HepG2 (cell line): ENCODE measurements around the gene SERTAD2. TPM values are rescaled to one million over a fixed set of nuclear protein-coding genes. Genes with fewer than 3 reads are reported as not detected.
A peak's percentile ranks its signal among the peaks of the same experiment; 100 is the strongest.

Experiments used
- GRHL1 ChIP-seq: sonication (generic); formaldehyde crosslinking; conservative IDR thresholded peaks from 2 replicates; pipeline ENCODE4 v1.8.0; 2022; ENCODE audit warnings: missing genetic modification reagents
- HDAC2 ChIP-seq: sonication (generic); formaldehyde crosslinking; IDR thresholded peaks from 2 replicates; pipeline ENCODE4 v1.4.0; 2020; ENCODE audit warnings: missing genetic modification reagents
- IKZF4 ChIP-seq: sonication (generic); formaldehyde crosslinking; IDR thresholded peaks from 2 replicates; pipeline ENCODE4 v1.5.1; 2020; ENCODE audit warnings: borderline replicate concordance, mild to moderate bottlenecking, low read depth, missing genetic modification reagents; ENCODE audit errors: not compliant biosample characterization
- KMT2A ChIP-seq: sonication (generic); formaldehyde crosslinking; IDR thresholded peaks from 2 replicates; pipeline ENCODE4 v1.4.0; 2020; ENCODE audit warnings: missing genetic modification reagents
- MAZ ChIP-seq, 2 experiments: sonication (generic) in 1 of 2; formaldehyde crosslinking in 1 of 2; IDR thresholded peaks; 2 replicates each; pipeline versions ENCODE4 v1.5.0 to v1.6.1; 2012 to 2020; ENCODE audit warnings: low read depth in 2 of 2, mild to moderate bottlenecking in 2 of 2, borderline replicate concordance in 1 of 2, improper control_type of control experiment in 1 of 2, low read length in 1 of 2, missing genetic modification reagents in 1 of 2, moderate library complexity in 1 of 2
- MEIS1 ChIP-seq: sonication (generic); formaldehyde crosslinking; IDR thresholded peaks from 2 replicates; pipeline ENCODE4 v1.9.0; 2021; ENCODE audit warnings: mild to moderate bottlenecking, missing genetic modification reagents, moderate library complexity, borderline replicate concordance
- MEIS2 ChIP-seq: sonication (generic); formaldehyde crosslinking; IDR thresholded peaks from 2 replicates; pipeline ENCODE4 v1.9.0; 2021; ENCODE audit warnings: mild to moderate bottlenecking, missing genetic modification reagents
- NCOA2 ChIP-seq: sonication (generic); formaldehyde crosslinking; IDR thresholded peaks from 2 replicates; pipeline ENCODE4 v1.8.0; 2022; ENCODE audit warnings: inconsistent platforms
- PAF1 ChIP-seq: IDR thresholded peaks from 2 replicates; pipeline ENCODE4 v1.6.1; 2016; ENCODE audit warnings: missing genetic modification reagents, missing compliant biosample characterization
- SNAPC2 ChIP-seq: sonication (generic); formaldehyde crosslinking; IDR thresholded peaks from 2 replicates; pipeline ENCODE4 v1.8.1; 2022; ENCODE audit warnings: mild to moderate bottlenecking, missing genetic modification reagents
- SOX13 ChIP-seq, 3 experiments: fragments of 450-650 bp in 1 of 3; sonication (generic) in 1 of 3; formaldehyde crosslinking in 1 of 3; IDR thresholded peaks in 2 of 3; conservative IDR thresholded peaks in 1 of 3; 2 replicates each; pipeline versions ENCODE4 v1.5.0 to v1.6.1; 2016 to 2020; ENCODE audit warnings: antibody characterized with exemption in 1 of 3, mild to moderate bottlenecking in 1 of 3, missing compliant biosample characterization in 1 of 3, missing genetic modification reagents in 1 of 3, moderate library complexity in 1 of 3
- TBP ChIP-seq: sonication (generic); formaldehyde crosslinking; IDR thresholded peaks from 2 replicates; pipeline ENCODE4 v1.5.0; 2020; ENCODE audit warnings: missing genetic modification reagents
- TIGD3 ChIP-seq: sonication (generic); formaldehyde crosslinking; IDR thresholded peaks from 2 replicates; pipeline ENCODE4 v1.5.1; 2020; ENCODE audit warnings: mild to moderate bottlenecking, missing genetic modification reagents, borderline replicate concordance
- ZBTB3 ChIP-seq: sonication (generic); formaldehyde crosslinking; IDR thresholded peaks from 2 replicates; pipeline ENCODE4 v1.4.0; 2020; ENCODE audit warnings: low read depth, mild to moderate bottlenecking, moderate library complexity, missing genetic modification reagents, borderline replicate concordance
- ZNF101 ChIP-seq: sonication (generic); formaldehyde crosslinking; IDR thresholded peaks from 2 replicates; pipeline ENCODE4 v1.4.0; 2020; ENCODE audit warnings: mild to moderate bottlenecking, low read depth, missing genetic modification reagents, borderline replicate concordance
- ZNF256 ChIP-seq: sonication (generic); formaldehyde crosslinking; conservative IDR thresholded peaks from 2 replicates; pipeline ENCODE4 v1.4.0; 2020; ENCODE audit warnings: missing genetic modification reagents
- ZNF512B ChIP-seq: sonication (generic); formaldehyde crosslinking; IDR thresholded peaks from 2 replicates; pipeline ENCODE4 v1.5.1; 2020; ENCODE audit warnings: missing genetic modification reagents, mild to moderate bottlenecking, borderline replicate concordance
- ZNF530 ChIP-seq: sonication (generic); formaldehyde crosslinking; IDR thresholded peaks from 2 replicates; pipeline ENCODE4 v1.5.0; 2020; ENCODE audit warnings: low read depth, mild to moderate bottlenecking, missing genetic modification reagents
- ZNF580 ChIP-seq: IDR thresholded peaks from 2 replicates; pipeline ENCODE4 v1.6.1; 2016; ENCODE audit warnings: low read depth, borderline replicate concordance
- ZNF746 ChIP-seq: sonication (generic); formaldehyde crosslinking; IDR thresholded peaks from 2 replicates; pipeline ENCODE4 v1.8.0; 2022; ENCODE audit warnings: mild to moderate bottlenecking, missing genetic modification reagents
- ZNF781 ChIP-seq: sonication (generic); formaldehyde crosslinking; IDR thresholded peaks from 2 replicates; pipeline ENCODE4 v1.5.1; 2020; ENCODE audit warnings: borderline replicate concordance, mild to moderate bottlenecking, missing genetic modification reagents; ENCODE audit errors: not compliant biosample characterization
- polyA plus RNA-seq, 8 experiments: library from polyadenylated mRNA; depleted of rRNA in 3 of 8; stranded (reverse) in 7 of 8; unstranded in 1 of 8; fragments of >200 nt; fragmentation: Illumina TruSeq in 4 of 8; extraction: Trizol in 4 of 8; gene quantifications; 2 replicates each; pipeline versions ENCODE4 v1.2.1 to v1.2.3, GENCODE V29; 2011 to 2016; ENCODE audit warnings: low read depth in 4 of 8, missing spikeins in 1 of 8, mixed read lengths in 1 of 8; ENCODE audit not compliant: insufficient read depth in 1 of 8
- total RNA-seq, 5 experiments: library from RNA; depleted of rRNA; stranded (reverse); fragments of >200 nt; fragmentation: Illumina TruSeq; extraction: Trizol; gene quantifications; 2 replicates each; pipeline ENCODE4 v1.2.3, GENCODE V29; 2016; ENCODE audit warnings: low read depth in 1 of 5

The SERTAD2 gene
- total and polyA plus RNA-seq, 2 of the 13 experiments (the other 11 are each of a cell fraction or from before 2014, with no cell fraction given) = 6.7 to 22.6 TPM

GRCh38 chr2:64652231-64653108, 1.2 kb downstream of the SERTAD2 start (continued):
- no peak; the same call in none of the 2 replicates for TF ChIP-seq HDAC2 (CRISPR knock-in tag)
- TF ChIP-seq PAF1 = no peak
- TF ChIP-seq GRHL1 (CRISPR knock-in tag) = no peak
- TF ChIP-seq ZNF256 (CRISPR knock-in tag) = no peak
- no peak for TF ChIP-seq MAZ (IDR thresholded peaks at IDR 0.05; ENCODE audit: borderline replicate concordance, low read depth, low read length)
- no peak for TF ChIP-seq MAZ (CRISPR knock-in tag; IDR thresholded peaks at IDR 0.05; ENCODE audit: low read depth)
- TF ChIP-seq SOX13 (IDR thresholded peaks at IDR 0.05) = no peak
- TF ChIP-seq SOX13 (CRISPR knock-in tag; conservative IDR thresholded peaks at IDR 0.05 in 1 of 2, IDR thresholded peaks at IDR 0.05 in 1 of 2) = peak in 1 of 2 experiments; percentile 14; a peak in 1 of 4 replicates
- no peak for TF ChIP-seq TBP (CRISPR knock-in tag)
- TF ChIP-seq ZNF781 (CRISPR knock-in tag) = peak; percentile 48
- TF ChIP-seq ZNF530 (CRISPR knock-in tag) = no peak
- TF ChIP-seq ZNF580 (CRISPR knock-in tag) = no peak
- peak; percentile 78; the same call in 1 of the 2 replicates for TF ChIP-seq ZNF512B (CRISPR knock-in tag)
- 0 out of 2 replicates have a peak, but pooled peaks have one; percentile 11 for TF ChIP-seq NCOA2
- peak; percentile 38; the same call in 1 of the 2 replicates for TF ChIP-seq KMT2A (CRISPR knock-in tag)
- TF ChIP-seq ZBTB3 (CRISPR knock-in tag) = no peak
- no peak for TF ChIP-seq MEIS1 (CRISPR knock-in tag)
- no peak for TF ChIP-seq SNAPC2 (CRISPR knock-in tag)
- TF ChIP-seq TIGD3 (CRISPR knock-in tag) = no peak
- no peak for TF ChIP-seq MEIS2 (CRISPR knock-in tag)
- no peak for TF ChIP-seq ZNF101 (CRISPR knock-in tag)
- no peak for TF ChIP-seq IKZF4 (CRISPR knock-in tag)
- TF ChIP-seq ZNF746 (CRISPR knock-in tag) = no peak
